Uterus (tissue), 2 donors: ENCODE measurements around the gene LMTK2.

Source experiments
- CTCF ChIP-seq, 4 experiments: fragments of 200-600 bp in 2 of 4; fragments of 450-650 bp in 2 of 4; sonication (generic) in 2 of 4; IDR thresholded peaks; one replicate each; pipeline ENCODE4 v1.5.1; 2016 to 2019; ENCODE audit warnings: antibody characterized with exemption in 4 of 4, mild to moderate bottlenecking in 2 of 4, moderate library complexity in 1 of 4
- POLR2A ChIP-seq, 2 donors: fragments of 450-650 bp; IDR thresholded peaks; one replicate each; pipeline ENCODE4 v1.6.1; 2016; ENCODE audit warnings: antibody characterized with exemption in 2 of 2, mild to moderate bottlenecking in 1 of 2, moderate library complexity in 1 of 2

GRCh38 chr7:98238076-98238475, 131.4 kb downstream of the LMTK2 start:
- TF ChIP-seq CTCF (IDR thresholded peaks at IDR 0.05) (no peak), POLR2A (IDR thresholded peaks at IDR 0.05) (no peak)
